ENCODE measurements around the gene IAPP. TPM values are rescaled to one million over a fixed set of nuclear protein-coding genes. Genes with fewer than 3 reads are reported as not detected.
"Not testable (repeated sequence)": the region's sequence is repeated elsewhere in the genome, so short reads cannot be mapped to it uniquely, and the experiment has no call there.

The IAPP gene
- total RNA-seq, 4 donors from 2014 or later, result not detected

GRCh38 chr12:21413369-21414277, 40.9 kb downstream of the IAPP start:
- H3K36me3 ChIP-seq, result no peaks in the 10 kb centered on the region
- WGBS, result 81% methylated on average over 16 of the region's 16 CpGs
- H3K27ac ChIP-seq, result no peak overlapping the region
- TF ChIP-seq POLR2AphosphoS5 (IDR thresholded peaks at IDR 0.05) (no peak), EP300 (IDR thresholded peaks at IDR 0.05) (no peak)
- H3K4me1 ChIP-seq, result no peaks in the 10 kb centered on the region
- no peak for DNase-seq (ENCODE audit: low spot score in 2 of 2)
- no peaks in the 10 kb centered on the region for H3K27me3 ChIP-seq
- no peaks in the 10 kb centered on the region for H3K9me3 ChIP-seq
- H3K4me3 ChIP-seq, result no peak overlapping the region

DNA sequence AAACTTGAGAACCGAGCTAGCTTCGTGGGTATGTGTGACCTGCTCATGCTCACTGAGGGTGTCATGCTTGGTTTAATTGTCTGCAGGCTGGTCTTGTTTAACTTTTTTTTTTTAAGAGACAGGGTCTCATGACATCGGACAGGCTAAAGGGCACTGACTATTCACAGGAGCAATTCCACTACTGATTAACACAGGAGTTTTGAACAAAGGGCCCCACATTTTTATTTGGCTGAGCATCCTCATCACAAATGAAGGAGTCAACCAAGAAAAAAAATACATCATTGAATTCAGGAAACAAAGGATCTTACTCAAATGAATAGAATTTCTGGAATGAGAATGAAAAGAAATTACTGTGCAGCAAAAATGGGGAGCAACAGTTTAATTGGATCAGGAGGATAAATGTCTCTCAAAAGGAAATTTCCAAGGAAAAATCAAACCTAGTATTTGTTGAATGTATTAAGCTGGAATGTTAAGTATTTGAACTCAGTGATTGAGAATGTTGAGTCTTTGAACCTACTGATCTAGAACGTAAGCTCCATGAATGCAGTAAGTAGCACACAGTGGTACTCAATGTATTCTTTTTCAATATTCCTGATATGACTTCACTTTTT, 43.9 kb downstream of the IAPP start:
- no peak for TF ChIP-seq CTCF (IDR thresholded peaks at IDR 0.05)
- no peak overlapping the region for H3K4me3 ChIP-seq
- WGBS, result 53% methylated on average over 4 of the region's 4 CpGs
- H3K4me1 ChIP-seq, result no peaks in the 10 kb centered on the region
- H3K27ac ChIP-seq, result no peak overlapping the region
- H3K36me3 ChIP-seq, result no peaks in the 10 kb centered on the region
- H3K9me3 ChIP-seq, result no peaks in the 10 kb centered on the region
- no peaks in the 10 kb centered on the region for H3K27me3 ChIP-seq
- no peak for DNase-seq (ENCODE audit: low spot score in 2 of 2)

DNA sequence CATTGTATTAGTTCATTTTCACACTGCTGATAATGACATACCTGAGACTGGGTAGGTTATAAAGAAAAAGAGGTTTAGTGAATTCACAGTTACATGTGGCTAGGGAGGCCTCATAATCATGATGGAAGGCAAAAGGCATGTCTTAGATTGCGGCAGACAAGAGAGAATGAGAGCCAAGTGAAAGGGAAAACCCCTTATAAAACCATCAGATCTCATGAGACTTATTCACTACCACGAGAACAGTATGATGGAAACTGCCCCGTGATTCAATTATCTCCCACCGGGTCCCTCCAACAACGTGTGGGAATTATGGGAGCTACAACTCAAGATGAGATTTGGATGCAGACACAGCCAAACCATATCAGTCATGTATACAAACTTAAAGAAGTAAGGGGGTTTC, 45.7 kb downstream of the IAPP start:
- not testable (repeated sequence) for H3K36me3 ChIP-seq; H3K9me3 ChIP-seq; H3K4me1 ChIP-seq; H3K4me3 ChIP-seq; H3K27ac ChIP-seq; H3K27me3 ChIP-seq; DNase-seq (ENCODE audit: low spot score in 2 of 2)
- 75% methylated on average over 5 of the region's 5 CpGs for WGBS

GRCh38 chr12:21419009-21419699, 46.5 kb downstream of the IAPP start:
- not testable (repeated sequence) for H3K9me3 ChIP-seq; H3K4me1 ChIP-seq; H3K27me3 ChIP-seq; DNase-seq (ENCODE audit: low spot score in 2 of 2); H3K36me3 ChIP-seq; H3K27ac ChIP-seq; H3K4me3 ChIP-seq
- WGBS, result 91% methylated on average over 26 of the region's 30 CpGs

GRCh38 chr12:21428241-21428640, 55.5 kb downstream of the IAPP start:
- Histone ChIP-seq H3K36me3 (no peaks in the 10 kb centered on the region), H3K4me3 (no peak overlapping the region), H3K9me3 (no peaks in the 10 kb centered on the region), H3K4me1 (no peaks in the 10 kb centered on the region), H3K27me3 (peaks cover 10% of the 10 kb centered on the region), H3K27ac (no peak overlapping the region)
- TF ChIP-seq CTCF (IDR thresholded peaks at IDR 0.05) (no peak), POLR2A (IDR thresholded peaks at IDR 0.05) (no peak), POLR2AphosphoS5 (IDR thresholded peaks at IDR 0.05) (no peak), EP300 (IDR thresholded peaks at IDR 0.05) (no peak)
- no peak for DNase-seq (ENCODE audit: low spot score in 2 of 2)
- WGBS, result 68% methylated on average over 4 of the region's 4 CpGs

Other genes starting within 250 kb of the IAPP start
- not detected for gene SLCO1B1, start 241.7 kb upstream of the IAPP start, total RNA-seq
- not detected for gene SLCO1A2, start 38.0 kb upstream of the IAPP start, total RNA-seq
- gene PYROXD1, start 64.8 kb downstream of the IAPP start, total RNA-seq, result 10 to 100 TPM; 15.6 to 42.0 (median 24.0) TPM
- gene RECQL, start 128.7 kb downstream of the IAPP start, total RNA-seq, result 10 to 100 TPM; 18.4 to 25.8 (median 21.7) TPM
- 10 to 100 TPM; 14.9 to 23.2 (median 18.6) TPM for gene GOLT1B, start 128.9 kb downstream of the IAPP start, total RNA-seq
- under 1 TPM in 1 of 4 donors, not detected in 3; 0.21 TPM for gene SPX, start 153.4 kb downstream of the IAPP start, total RNA-seq
- gene GYS2, start 231.9 kb downstream of the IAPP start, total RNA-seq, result under 1 TPM in 1 of 4 donors, not detected in 3; 0.32 TPM

All from suprapubic skin (tissue), 4 donors.